Progenitor cell of endocrine pancreas (in vitro differentiated cells): Measurements from ENCODE around the gene CCDC116. TPM values are rescaled to one million over a fixed set of nuclear protein-coding genes. Genes with fewer than 3 reads are reported as not detected.
"Not testable (repeated sequence)": the region's sequence is repeated elsewhere in the genome, so short reads cannot be mapped to it uniquely, and the experiment has no call there.

Experiments
- DNase-seq: peaks from one replicate; pipeline ENCODE4 v3.0.0; 2021; ENCODE audit warnings: low spot score; ENCODE audit not compliant: unreplicated experiment
- H3K27ac Mint-ChIP-seq: 2 replicates; pipeline ENCODE4 v1.8.0; 2021; ENCODE audit warnings: mild to moderate bottlenecking, moderate library complexity, mixed read lengths
- H3K27me3 Mint-ChIP-seq: 2 replicates; pipeline ENCODE4 v1.8.0; 2021; ENCODE audit warnings: mixed read lengths
- H3K36me3 Mint-ChIP-seq: 2 replicates; pipeline ENCODE4 v1.8.0; 2022; ENCODE audit warnings: mixed read lengths; ENCODE audit not compliant: insufficient read depth
- H3K4me1 Mint-ChIP-seq: 2 replicates; pipeline ENCODE4 v1.8.0; 2021; ENCODE audit warnings: low read depth, mixed read lengths
- H3K4me3 Mint-ChIP-seq: 2 replicates; pipeline ENCODE4 v1.8.0; 2021; ENCODE audit warnings: low read depth, mild to moderate bottlenecking, moderate library complexity, mixed read lengths
- H3K9me3 Mint-ChIP-seq: 2 replicates; pipeline ENCODE4 v1.8.0; 2021; ENCODE audit warnings: low read depth, mixed read lengths
- total RNA-seq: library from RNA; stranded (reverse); gene quantifications from 2 replicates; pipeline ENCODE4 v1.2.1, GENCODE V29; 2021
- TF ChIP-seq, protein P1 (sequence below): fragments of 200-600 bp; sonication (generic); IDR thresholded peaks from one replicate; pipeline ENCODE4 v1.5.0; 2021; ENCODE audit warnings: antibody characterized with exemption, mild to moderate bottlenecking; ENCODE audit not compliant: unreplicated experiment

CCDC116 gene
- total RNA-seq, 1 donor from 2014 or later: 1.3 TPM

DNA sequence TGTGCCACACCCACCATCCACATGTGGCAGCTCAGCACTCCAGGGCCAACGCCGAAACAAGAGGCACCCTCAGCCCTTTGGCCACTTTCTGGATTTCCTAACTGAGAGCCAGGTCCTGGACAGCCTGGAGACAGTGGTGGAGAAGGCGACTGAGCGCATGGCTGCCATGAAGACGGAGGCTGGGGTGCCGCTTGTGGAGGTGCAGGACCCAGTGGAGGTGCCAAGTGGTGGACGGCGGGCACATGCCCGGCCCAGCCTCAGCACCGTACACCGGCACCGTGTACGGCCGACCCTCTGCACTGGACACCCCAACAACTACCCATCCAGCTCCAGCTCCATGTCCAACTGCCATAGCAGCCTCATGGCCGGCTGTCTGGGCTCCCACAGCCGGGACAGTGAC, 1.5 kb downstream of the CCDC116 start:
- H3K9me3 Mint-ChIP-seq: no peaks in the 10 kb centered on the region
- TF ChIP-seq, protein P1, sequence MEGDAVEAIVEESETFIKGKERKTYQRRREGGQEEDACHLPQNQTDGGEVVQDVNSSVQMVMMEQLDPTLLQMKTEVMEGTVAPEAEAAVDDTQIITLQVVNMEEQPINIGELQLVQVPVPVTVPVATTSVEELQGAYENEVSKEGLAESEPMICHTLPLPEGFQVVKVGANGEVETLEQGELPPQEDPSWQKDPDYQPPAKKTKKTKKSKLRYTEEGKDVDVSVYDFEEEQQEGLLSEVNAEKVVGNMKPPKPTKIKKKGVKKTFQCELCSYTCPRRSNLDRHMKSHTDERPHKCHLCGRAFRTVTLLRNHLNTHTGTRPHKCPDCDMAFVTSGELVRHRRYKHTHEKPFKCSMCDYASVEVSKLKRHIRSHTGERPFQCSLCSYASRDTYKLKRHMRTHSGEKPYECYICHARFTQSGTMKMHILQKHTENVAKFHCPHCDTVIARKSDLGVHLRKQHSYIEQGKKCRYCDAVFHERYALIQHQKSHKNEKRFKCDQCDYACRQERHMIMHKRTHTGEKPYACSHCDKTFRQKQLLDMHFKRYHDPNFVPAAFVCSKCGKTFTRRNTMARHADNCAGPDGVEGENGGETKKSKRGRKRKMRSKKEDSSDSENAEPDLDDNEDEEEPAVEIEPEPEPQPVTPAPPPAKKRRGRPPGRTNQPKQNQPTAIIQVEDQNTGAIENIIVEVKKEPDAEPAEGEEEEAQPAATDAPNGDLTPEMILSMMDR: no peak
- H3K27me3 Mint-ChIP-seq: no peaks in the 10 kb centered on the region
- H3K36me3 Mint-ChIP-seq: no peaks in the 10 kb centered on the region
- H3K4me1 Mint-ChIP-seq: no peaks in the 10 kb centered on the region
- no peak overlapping the region for H3K4me3 Mint-ChIP-seq
- H3K27ac Mint-ChIP-seq: no peak overlapping the region
- no peak for DNase-seq

DNA sequence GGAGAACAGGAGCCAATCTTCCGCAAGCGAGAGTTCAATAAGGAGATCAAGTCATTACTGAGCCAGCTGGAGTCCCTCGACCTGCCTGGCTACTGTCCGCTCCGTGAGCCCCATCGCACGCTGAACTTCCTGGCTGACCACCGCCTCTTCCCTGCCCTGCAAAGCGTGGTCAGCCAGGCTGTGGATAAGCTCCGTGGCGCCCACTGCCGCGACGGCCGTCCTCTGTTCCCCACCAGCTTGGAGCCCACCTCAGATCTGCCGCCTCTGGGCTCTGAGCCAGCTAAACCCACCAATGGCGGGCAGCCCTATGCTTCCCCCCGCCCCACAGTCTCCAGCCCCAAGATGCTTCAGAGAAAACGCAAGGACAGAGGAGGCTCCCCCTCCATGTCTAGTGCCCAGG, 2.3 kb downstream of the CCDC116 start:
- Mint-ChIP-seq H3K36me3 (no peaks in the 10 kb centered on the region), H3K4me3 (no peak overlapping the region), H3K27ac (no peak overlapping the region), H3K27me3 (no peaks in the 10 kb centered on the region), H3K4me1 (no peaks in the 10 kb centered on the region), H3K9me3 (no peaks in the 10 kb centered on the region)
- no peak for DNase-seq
- TF ChIP-seq, protein P1: no peak

DNA sequence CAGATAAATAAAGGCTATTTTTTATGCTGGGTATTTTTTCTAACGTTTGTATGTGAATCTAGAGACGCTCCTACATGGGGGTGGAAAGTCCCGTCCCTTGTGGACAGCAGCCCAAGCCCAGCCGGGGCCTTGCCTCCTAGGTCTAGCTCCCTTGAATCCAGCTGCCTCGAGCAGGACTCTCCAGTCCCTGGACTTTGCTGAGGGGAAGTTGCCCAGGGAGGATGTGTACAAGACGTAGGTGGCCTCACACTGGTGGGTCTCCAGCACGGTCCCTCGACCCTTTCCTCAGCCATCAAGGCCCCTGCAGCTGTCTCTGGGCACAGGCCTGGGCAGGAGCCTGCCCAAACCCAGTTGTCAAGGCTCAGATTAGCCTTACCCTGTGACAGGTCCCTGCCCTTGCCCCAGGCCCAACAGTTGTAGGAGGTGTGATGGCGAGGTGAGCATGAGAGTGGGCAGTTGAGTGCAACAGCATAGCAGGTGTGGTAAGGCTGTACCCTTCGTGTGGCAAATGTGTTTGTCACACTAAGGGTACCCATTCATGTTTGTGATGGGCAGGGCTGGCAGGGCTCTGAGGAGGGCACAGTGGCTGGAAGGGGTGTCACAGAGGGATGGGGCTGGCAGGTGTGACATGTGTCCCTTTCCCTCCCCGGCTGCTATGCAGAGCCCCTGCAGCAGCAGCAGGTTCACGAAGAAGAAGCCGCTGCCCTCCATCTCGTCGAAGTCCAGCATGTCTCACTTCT, 3.4 kb downstream of the CCDC116 start:
- Mint-ChIP-seq H3K36me3 (no peaks in the 10 kb centered on the region), H3K4me1 (no peaks in the 10 kb centered on the region), H3K27me3 (no peaks in the 10 kb centered on the region), H3K9me3 (no peaks in the 10 kb centered on the region), H3K27ac (no peak overlapping the region), H3K4me3 (no peak overlapping the region)
- no peak for DNase-seq
- TF ChIP-seq, protein P1: no peak

DNA sequence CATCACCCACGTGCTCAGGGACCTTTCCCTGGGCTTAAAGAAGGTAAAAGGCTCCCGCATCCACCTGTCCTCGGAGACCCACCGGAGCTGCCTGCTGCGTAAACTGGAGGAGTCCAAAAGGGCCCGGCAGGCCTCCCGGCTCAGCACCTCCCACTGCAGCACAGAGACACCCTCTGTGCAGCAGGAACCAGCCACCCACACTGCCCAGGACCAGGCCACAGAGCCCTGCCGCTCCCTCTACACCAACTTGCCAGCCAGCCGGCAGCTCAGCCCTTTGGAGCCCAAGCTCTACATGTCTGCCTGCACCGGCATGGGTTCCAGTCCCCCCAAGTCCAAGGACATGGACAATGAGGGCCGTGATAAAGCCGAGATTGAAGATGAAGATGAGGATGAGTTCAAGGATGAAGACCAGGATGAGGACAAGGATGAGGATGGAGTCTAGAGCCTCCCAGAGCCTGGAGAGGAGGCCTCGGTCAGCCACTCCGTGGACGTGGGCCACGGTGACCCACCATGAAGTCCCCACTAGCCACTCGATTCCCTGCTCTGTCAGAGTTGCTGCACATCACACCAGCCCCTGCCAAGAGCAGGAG, 4.2 kb downstream of the CCDC116 start:
- peaks cover 3% of the 10 kb centered on the region for H3K4me1 Mint-ChIP-seq
- H3K27me3 Mint-ChIP-seq: no peaks in the 10 kb centered on the region
- no peak overlapping the region for H3K27ac Mint-ChIP-seq
- no peak overlapping the region for H3K4me3 Mint-ChIP-seq
- H3K9me3 Mint-ChIP-seq: no peaks in the 10 kb centered on the region
- no peak for DNase-seq
- no peaks in the 10 kb centered on the region for H3K36me3 Mint-ChIP-seq
- TF ChIP-seq, protein P1: no peak

GRCh38 chr22:21637450-21637849, 4.9 kb downstream of the CCDC116 start:
- DNase-seq, H3K9me3 Mint-ChIP-seq: not testable (repeated sequence)

DNA sequence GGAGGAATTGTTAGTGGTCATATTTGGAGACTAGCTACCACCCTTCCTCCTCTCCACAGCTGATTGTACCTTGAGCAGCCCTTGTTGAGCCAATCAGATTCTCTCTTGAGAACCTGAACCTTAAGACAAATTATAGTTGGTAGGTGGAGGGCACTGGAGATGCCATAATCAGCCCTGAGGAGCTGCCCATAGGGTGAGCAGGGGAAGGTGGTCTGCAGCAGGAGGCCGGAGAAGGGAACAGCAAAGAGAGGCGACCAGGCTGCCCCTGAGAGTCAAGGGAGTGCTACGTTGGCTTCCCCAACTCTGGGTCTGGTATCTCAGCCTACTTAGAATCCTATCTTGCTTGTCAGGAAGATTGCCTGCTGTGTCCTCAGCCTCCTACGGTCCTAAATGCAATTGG, 6.8 kb downstream of the CCDC116 start:
- Mint-ChIP-seq H3K36me3 (peaks cover 8% of the 10 kb centered on the region), H3K4me1 (peaks cover 9% of the 10 kb centered on the region), H3K9me3 (no peaks in the 10 kb centered on the region), H3K4me3 (no peak overlapping the region), H3K27ac (peak overlapping the region; percentile 53), H3K27me3 (peaks cover 4% of the 10 kb centered on the region)
- DNase-seq: no peak
- TF ChIP-seq, protein P1: no peak

More at GRCh38 chr22:21637450-21637849, 4.9 kb downstream of the CCDC116 start:
- H3K4me3 Mint-ChIP-seq, H3K36me3 Mint-ChIP-seq, H3K4me1 Mint-ChIP-seq, H3K27ac Mint-ChIP-seq, H3K27me3 Mint-ChIP-seq: not testable (repeated sequence)
